Retinal pigment epithelial cell (primary cell): Measurements from ENCODE around the gene IFI27L2.

Source experiments
- DNase-seq: peaks from one replicate; pipeline ENCODE4 v3.0.0-alpha.2; 2010; ENCODE audit warnings: low read depth
- H3K4me3 ChIP-seq: 2 replicates; pipeline ENCODE4 v1.5.1; 2011; ENCODE audit warnings: mild to moderate bottlenecking, low read length, control low read depth, moderate library complexity
- CTCF ChIP-seq: conservative IDR thresholded peaks from 2 replicates; pipeline ENCODE4 v1.5.1; 2011; ENCODE audit warnings: low read depth, low read length, control low read depth, inconsistent platforms

The IFI27L2 gene

GRCh38 chr14:94097091-94097490, 32.3 kb downstream of the IFI27L2 start:
- DNase-seq, result no peak
- no peak for TF ChIP-seq CTCF
- H3K4me3 ChIP-seq, result no peak overlapping the region

- no peak for DNase-seq
- TF ChIP-seq CTCF, result no peak
Measured at GRCh38 chr14:94093418-94093817, 36.0 kb downstream of the IFI27L2 start.

GRCh38 chr14:94089479-94089878, 39.9 kb downstream of the IFI27L2 start:
- DNase-seq, result no peak

More at GRCh38 chr14:94093418-94093817, 36.0 kb downstream of the IFI27L2 start:
- no peak overlapping the region for H3K4me3 ChIP-seq

GRCh38 chr14:94088516-94088915, 40.9 kb downstream of the IFI27L2 start:
- no peak for DNase-seq
- no peak overlapping the region for H3K4me3 ChIP-seq
- TF ChIP-seq CTCF, result no peak

More at GRCh38 chr14:94089479-94089878, 39.9 kb downstream of the IFI27L2 start:
- TF ChIP-seq CTCF, result no peak
- H3K4me3 ChIP-seq, result no peak overlapping the region

GRCh38 chr14:94087891-94088290, 41.5 kb downstream of the IFI27L2 start:
- no peak for TF ChIP-seq CTCF
- no peak overlapping the region for H3K4me3 ChIP-seq
- no peak for DNase-seq

- peak overlapping the region; percentile 97 for H3K4me3 ChIP-seq
- TF ChIP-seq CTCF, result no peak
- DNase-seq, result no peak
Measured at GRCh38 chr14:94081386-94081820, 48.0 kb downstream of the IFI27L2 start.

- no peak for TF ChIP-seq CTCF
- peak; percentile 74 for DNase-seq
- H3K4me3 ChIP-seq, result peak within 1 kb of the TSS; percentile 97
Measured at GRCh38 chr14:94080621-94081385, 48.6 kb downstream of the IFI27L2 start, which contains the start of the genes DDX24 and IFI27L1. Gene DDX24, minus strand, starts transcription at chr14:94081202. Its CDS starts 1,460 bp downstream, at chr14:94079742. Gene IFI27L1, plus strand, starts transcription at chr14:94081310. Its CDS starts 15,628 bp downstream, at chr14:94096938.
